ENCODE data around the gene RIMS1.

RIMS1 gene

DNA sequence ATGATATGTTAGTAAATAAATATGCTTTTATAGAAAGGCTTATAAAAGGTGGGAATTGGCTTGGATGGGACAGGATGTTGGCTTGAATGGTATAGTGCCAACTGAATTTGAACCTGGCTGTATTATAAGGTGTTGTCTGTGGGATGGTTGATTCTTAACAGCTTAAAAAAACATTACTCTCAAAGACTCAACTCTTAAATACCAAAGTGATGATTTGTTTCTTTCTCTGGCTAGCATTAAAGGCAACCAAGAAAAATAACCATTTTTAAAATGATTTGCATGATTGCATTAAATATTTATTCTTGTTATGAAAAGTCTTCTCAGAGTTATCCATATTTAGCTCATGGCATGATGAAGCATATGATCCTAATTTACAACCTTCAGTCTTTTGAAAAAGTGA, 216.2 kb downstream of the RIMS1 start:
- DNase-seq (ENCODE audit: low read depth): no peak

DNA sequence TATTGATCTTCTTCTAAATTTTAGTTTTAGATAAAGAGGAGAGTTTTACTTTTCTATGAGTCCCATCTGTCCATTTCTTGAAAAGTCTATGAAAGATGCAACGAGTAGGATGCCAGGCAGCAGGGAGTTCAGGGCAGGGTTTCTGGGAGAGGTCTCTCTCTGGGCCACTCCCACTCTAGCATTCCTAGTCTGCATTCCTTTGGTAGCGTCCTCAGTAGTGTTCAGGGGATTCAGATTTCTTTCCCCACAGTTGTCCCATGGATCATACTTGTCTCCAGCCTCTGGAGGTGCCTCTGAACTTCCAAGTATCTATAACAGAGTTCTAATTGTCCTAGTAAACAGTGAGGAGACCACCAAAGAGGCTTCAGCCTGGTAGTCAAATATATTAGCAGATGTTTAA, 225.3 kb downstream of the RIMS1 start:
- no peak for DNase-seq (ENCODE audit: low read depth)

DNA sequence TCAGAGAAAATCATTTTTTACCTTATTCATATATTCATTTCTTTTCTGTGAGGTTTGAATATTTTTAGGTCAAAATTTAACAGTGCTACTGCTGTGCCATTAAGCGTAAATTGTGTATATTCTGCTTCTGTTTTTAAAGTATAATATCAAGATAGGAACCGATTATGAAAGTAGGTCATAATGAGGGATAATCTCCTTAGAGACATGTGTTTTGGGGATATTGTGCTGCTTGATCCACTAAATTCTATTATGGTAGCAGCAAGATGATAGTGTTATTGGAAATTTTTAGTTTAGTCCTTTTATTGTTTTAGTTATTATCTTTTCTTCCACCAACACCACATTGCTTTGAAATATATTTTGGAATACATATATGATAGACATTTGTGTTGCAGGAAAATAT, 244.0 kb downstream of the RIMS1 start:
- no peak for DNase-seq (ENCODE audit: low read depth)

DNA sequence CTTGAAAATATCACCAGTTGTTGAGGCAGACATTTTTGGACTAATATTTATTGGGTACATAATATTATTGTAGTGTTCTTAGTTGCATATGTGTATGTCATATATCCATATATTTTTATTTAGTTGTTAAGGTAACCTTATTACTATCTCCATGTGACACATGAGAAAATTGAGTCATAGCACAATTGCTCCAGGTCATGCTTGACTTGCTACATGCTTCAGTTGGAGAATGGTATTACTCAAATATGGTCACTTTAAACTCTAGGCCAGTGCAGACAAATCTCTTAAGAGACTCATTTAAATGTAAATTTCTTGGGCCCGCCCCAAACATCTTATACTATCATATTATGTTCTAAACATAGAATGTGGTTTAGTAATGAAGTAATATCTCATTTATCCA, 246.1 kb downstream of the RIMS1 start:
- no peak for DNase-seq (ENCODE audit: low read depth)

DNA sequence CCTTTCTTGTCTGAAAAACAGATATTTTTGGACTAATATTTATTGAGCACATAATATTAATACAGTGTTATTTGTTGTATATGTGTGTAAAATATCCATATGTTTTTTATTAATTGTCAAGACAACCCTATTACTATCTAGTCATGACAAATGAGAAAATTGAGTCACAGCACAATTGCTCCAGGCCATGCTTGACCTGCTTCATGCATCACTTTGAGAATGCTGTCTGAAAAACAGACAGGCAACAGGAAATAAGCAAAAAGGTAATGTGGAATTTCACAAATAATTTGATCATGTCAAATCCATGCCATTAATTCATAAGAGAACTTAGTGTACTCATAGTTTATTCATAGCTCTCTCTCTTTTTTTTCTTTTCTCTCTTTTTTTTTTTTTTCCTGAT, 246.5 kb downstream of the RIMS1 start:
- DNase-seq (ENCODE audit: low read depth): no peak

DNA sequence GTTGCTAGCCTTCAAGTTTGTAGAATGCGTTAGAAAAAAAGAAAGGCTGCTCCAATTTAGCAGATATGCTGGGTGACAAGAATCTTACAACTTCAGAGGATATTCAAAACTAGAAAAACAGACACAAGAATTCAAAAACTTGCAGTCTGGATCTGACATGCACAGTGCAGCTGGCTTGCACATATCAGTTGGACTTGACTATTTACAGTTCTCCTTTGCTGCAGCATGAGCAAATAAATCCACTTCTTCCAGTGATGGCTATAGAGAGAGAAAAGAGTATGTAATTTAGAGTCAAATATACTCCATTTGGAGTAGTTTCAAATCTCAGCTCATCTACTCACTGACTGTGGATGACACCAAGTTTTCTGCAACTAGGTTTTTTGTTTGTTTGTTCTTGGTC, 247.0 kb downstream of the RIMS1 start:
- DNase-seq (ENCODE audit: low read depth): no peak

DNA sequence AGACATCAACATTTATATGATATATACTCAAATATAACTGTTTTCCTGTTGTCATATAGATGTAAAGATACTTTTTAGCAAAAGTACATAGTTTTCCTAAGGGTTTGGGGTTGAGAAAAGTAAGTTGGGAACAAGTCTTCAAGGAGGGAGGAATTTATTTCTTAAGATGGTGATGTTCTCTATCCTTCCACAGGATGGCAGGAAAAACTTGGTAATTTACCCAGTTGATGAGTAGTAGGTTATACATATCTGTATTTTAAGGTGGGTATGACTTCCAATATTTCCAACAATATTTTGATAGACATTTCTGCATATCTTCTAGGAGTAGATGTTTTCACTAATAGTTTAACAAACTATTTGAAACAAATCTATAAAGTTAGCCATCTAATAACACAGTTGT, 254.4 kb downstream of the RIMS1 start:
- DNase-seq (ENCODE audit: low read depth): no peak

DNA sequence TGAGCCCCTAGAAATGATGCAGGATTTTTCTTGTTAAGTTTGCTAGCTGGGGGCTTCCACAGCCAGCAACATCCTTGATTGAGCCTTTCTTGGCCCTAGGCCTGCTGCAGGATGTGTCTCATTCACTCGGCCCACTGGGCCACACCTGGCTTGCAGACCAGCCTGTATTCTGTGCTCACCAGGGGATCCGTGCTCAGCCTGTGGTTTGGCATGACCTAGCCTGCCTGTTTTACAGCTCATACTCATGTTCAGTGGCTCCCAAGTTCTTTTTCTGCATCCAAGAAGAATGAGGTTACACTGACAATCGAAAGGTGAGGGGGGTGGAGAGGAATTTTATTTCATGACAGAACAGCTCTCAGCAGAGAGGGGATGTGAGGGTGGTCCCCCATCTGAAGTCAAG, 263.4 kb downstream of the RIMS1 start:
- DNase-seq (ENCODE audit: low read depth): no peak

DNA sequence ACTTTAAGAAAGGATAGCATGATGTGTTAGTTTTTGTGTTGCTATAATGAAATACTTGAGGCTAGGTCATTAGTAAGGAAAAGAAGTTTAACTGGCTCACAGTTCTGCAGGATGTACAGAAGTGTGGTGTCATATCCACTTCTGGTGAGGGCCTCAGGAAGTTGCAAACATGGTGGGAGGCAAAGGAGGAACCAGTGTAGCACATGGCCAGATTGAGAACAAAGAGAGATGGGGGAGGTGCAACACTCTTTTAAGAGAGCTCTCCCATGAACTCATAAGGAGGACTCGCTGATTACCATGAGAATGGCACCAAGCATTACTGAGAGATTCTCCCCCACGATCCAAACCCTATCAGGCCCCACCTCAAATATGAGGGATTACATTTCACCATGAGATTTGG, 265.4 kb downstream of the RIMS1 start:
- DNase-seq (ENCODE audit: low read depth): no peak

DNA sequence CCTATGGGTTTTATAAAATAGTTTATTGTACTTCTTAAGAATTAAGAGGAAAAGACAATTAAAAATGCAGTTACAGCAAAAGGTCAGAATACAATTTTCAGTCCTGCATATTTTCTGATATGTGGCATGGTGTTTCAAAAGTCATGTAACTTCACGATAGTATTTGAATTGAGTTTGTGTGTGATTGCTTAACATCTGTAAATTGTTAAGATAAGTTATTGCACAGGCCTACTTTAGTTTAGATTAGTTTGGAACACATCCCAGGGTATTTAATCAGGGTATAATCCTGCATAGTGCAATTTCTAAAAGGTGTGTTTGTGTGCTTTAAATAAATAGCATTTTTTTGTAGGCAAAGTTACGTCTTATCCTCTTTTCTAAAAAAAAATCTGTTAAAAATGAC, 289.6 kb downstream of the RIMS1 start:
- no peak for DNase-seq (ENCODE audit: low read depth)

DNA sequence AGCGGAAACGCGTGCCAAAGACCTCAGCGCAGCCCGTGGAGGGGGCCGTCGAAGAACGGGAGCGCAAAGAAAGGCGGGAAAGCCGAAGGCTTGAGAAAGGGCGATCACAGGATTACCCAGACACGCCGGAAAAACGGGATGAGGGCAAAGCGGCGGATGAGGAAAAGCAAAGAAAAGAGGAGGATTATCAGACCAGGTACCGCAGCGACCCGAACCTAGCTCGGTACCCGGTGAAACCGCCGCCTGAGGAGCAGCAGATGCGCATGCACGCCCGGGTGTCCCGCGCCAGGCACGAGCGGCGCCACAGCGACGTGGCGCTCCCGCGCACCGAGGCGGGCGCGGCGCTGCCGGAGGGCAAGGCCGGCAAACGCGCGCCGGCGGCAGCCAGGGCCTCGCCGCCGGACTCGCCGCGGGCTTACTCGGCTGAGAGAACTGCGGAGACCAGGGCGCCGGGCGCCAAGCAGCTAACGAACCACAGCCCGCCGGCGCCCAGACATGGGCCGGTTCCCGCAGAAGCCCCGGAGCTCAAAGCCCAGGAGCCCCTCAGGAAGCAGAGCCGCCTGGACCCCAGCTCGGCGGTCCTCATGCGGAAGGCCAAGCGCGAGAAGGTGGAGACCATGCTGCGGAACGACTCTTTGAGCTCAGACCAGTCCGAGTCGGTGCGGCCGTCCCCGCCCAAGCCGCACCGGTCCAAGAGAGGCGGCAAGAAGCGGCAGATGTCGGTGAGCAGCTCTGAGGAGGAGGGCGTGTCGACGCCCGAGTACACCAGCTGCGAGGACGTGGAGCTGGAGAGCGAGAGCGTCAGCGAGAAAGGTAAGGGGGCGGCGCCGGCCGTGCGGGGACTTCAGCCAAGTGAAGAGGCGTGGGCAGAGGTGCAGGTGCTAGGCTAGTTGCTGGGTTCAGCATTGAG, 296.2 kb downstream of the RIMS1 start:
- DNase-seq (ENCODE audit: low read depth): no peak

DNA sequence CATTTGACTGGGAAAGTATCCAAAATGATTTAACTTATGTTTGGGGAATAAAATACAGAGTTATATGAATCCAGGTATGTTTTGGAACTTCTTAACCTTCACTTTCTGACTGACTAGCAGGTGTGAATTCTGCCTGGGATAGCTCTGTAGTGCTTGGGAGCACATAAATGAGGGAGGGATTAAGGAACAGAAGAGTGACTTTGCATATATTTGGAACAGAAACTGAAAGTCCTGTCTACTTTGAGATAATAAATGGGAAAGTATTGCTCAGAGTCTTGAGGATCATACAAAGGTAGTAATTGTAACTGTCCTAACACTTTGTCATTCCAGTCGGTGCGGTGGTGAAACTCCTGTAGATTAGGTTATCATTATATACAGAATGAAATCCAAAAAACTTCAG, 317.6 kb downstream of the RIMS1 start:
- no peak for DNase-seq (ENCODE audit: low read depth)

DNA sequence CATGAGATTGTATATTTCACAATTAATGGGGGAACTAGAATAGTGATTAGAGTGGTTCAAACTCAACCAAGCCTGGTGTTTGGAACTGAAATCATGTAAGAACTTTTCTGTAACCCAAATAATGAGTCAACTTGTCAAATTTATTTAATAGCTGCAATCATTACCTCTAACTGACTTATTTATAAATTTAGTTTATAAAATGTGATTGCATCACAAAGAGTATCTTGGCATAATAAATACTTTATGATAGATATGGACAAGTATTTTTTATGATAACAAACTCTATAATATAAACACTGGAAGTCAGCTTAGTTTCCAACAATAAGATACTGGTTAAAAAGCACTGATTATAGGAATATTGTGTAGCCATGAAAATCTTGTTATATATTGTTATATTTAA, 319.1 kb downstream of the RIMS1 start:
- DNase-seq (ENCODE audit: low read depth): no peak

DNA sequence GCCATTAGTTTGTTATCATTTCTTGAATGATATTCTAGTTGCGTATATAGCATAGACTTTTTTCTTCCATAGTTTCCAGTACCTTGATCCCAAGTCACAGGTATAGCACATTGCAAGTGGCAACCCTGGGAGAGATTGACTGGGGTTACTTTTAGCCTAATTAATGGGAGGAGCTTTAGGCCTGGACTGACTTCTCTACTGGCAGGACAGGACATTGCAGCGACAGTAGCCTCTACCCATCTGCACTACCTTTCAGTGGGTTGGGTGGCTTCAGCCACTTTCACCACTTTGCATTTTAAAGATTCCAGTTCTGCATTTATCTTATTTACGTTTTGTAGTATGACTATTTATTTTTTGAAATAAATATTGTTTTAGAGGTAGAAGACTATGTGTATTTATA, 320.3 kb downstream of the RIMS1 start:
- no peak for DNase-seq (ENCODE audit: low read depth)

DNA sequence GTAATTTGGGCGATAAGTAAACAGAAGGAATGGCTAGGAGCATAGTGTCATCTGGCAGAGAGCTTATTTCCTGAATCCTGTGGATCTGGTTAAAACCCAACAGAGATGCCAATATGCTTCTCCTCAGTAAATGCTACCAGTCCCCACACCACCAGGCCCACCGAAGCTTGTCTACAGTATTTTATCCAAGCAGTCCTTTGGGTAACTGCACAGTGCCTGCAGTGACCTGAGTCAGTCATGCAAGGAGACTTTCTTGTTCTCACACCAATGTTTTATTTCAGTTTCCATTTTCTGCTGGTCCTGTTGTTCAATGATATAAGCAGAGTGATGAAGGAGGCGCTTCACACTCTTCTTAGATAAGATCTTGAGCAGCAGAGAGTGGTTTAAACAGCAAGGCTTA, 326.3 kb downstream of the RIMS1 start:
- no peak for DNase-seq (ENCODE audit: low read depth)

DNA sequence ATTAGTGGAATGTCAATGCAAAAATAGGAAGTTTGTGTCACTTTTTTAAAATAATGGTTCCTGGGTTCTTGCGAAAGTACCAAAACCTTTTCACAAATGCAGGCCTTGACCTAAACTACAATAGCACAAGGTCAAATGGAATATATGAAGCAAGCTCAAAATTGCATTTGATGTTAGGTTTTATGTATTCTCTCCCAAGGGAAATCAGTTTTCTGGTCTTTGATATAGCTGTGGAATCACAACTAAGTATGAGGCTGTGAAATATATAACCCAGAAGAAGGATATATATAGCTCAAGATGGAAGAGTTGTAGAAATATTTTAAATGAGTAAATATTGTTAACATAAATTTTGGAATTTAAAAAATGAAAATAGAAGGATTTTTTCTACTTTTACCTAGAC, 327.3 kb downstream of the RIMS1 start:
- DNase-seq (ENCODE audit: low read depth): no peak

DNA sequence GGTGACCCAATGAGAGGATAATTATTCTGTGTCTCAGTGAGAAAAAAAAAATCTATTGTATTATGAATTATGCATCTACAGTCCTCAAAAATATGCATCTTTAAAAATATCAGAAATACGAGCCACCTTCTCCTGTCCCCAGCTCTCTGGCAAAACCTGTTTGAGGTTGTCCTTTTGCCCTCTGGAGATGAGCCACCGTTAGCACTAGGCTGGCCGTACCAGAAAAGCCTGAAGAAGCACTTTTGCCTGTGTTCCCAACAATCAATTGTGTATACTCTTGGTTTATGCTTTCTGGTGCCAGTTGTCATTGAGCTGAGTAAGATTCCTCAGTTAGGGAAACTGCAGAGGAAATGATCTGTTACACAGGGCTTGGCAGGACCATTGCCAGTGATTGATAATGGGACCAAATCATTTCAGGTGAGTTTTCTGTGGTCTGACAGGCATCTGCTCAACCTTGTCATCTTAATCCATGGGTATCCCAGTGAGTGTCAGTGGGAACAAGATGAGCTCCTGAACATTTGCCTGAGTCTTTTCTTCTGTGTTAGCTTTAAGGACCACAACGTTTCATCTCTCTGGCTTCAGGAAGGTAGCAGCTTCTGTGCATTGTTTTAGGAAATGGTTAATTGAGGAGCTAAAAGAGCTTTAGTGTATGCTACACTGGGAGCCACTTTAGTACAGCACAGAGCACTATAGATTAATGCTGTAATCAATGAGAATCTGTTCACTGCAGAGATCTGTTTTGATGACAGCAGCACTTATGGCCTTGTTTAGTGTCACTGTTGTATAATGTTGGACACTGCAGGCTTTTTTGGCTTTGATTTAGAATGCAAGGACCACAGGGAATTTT, 330.1 kb downstream of the RIMS1 start:
- DNase-seq (ENCODE audit: low read depth): no peak

DNA sequence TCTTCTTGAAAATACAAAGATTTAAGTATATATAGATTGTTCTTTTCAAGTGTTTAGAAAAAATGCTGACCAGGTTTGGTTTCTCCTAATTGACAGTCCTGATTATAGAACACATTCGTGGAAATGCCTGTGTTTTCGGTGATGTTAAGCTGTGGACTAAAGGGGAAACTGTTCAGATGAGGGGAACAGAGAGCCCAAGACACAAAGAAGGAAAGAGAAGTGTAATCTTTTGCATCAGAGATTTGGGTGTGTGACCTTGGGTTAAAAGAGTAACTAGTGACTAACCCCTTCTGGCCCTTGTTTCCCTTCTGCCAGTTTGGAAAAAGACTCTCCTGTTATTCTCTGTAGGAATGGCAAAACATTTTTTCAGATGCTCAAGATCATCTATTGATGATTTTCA, 331.3 kb downstream of the RIMS1 start:
- DNase-seq (ENCODE audit: low read depth): no peak

DNA sequence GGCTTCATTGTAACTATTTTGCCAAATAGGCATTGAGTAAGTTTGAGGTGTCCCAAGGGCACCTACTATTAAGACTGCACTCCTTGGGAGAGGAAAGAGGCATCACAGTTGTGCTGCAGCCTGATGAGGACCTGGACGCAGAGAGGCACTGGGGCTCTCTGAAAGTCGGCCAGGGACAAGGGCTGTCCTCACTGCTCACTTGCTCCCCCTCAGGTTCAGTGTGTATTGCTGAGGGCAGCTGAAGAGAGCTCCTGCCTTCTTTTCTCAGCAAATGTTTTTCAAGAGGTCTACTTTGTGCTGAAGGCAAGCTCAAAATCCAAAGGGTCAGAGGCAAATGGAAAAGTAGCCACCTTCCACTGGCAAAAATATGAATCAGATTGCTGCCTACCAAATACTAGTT, 331.8 kb downstream of the RIMS1 start:
- no peak for DNase-seq (ENCODE audit: low read depth)

DNA sequence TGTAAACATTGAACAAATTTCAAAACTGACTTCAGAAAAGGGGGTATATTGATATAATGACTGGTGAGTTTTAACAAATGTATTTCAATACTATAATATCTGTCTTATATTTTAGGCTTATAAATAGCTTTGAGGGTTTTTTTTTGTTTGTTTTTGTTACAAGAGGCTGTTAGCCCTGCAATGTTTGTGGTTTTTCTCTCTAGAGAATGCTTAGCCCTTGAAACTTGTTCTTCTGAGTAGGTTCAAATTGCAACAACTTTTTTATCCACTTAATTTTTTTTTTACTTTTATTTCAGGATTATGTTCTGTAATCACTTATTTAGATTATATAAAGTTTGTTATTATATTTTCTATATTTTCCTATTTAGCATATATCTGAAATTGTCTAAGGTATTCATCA, 333.2 kb downstream of the RIMS1 start:
- no peak for DNase-seq (ENCODE audit: low read depth)

DNA sequence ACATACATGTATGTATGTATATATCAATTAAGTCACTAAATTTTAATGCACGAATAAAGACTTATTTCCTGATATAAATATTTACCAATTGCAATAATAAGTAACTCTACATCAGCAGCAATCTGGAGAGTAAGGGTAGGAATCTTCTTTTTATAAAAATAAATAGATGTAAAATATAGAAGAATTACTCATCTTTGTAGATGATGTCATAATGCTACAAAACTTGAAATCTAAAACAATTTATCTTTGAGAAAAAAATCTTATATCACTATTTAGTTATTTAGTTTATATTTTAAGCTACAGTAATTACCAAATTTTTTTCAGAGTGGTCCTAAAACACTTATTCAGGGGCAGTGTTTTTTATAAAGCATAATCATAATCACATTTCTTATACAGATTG, 351.7 kb downstream of the RIMS1 start:
- no peak for DNase-seq (ENCODE audit: low read depth)

DNA sequence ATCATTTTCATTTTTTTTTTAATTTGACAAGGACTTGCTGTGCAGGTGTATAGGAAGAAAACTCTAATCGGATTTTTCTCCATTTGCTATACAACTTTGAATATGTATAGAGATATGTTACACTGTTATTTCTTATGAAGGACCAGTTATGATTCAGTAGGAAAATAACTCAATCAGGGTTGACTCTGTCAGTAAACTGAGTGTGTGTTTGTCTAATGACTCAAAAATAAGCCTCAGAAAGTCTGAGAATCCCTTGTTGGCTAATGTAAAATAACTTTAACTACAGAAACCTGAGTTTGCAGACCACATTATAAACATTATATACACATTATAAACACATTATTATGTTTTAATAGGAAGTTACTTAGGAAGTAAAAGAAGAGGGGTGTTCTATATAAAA, 352.6 kb downstream of the RIMS1 start:
- no peak for DNase-seq (ENCODE audit: low read depth)

DNA sequence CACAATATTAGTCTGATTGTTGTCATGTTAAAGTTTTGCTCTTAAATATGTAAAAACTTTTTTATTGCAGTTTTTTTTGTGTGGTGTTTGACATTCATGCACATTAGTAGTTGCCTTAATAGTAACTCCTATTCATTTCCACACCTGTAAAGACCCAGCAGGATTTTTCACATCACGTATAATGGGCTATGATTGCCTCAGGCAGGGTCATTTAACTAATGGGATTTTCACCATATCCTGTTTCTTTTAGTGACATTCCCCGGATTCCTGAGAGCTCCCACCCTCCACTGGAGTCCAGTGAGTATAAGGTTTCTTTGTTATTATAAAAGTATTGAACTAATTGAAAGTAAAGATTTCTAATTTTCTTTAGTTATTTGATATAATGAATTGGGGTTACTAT, 359.2 kb downstream of the RIMS1 start:
- DNase-seq (ENCODE audit: low read depth): no peak
